Ecto neural progenitor cell (in vitro differentiated cells): ENCODE results near the gene POMT2.
A peak's percentile ranks its signal among the peaks of the same experiment; 100 is the strongest.
"Not testable (repeated sequence)": the region's sequence is repeated elsewhere in the genome, so short reads cannot be mapped to it uniquely, and the experiment has no call there.

Experiments
- DNase-seq: peaks from one replicate; pipeline ENCODE4 v3.0.0-alpha.2; 2018; ENCODE audit warnings: low spot score

Gene POMT2

GRCh38 chr14:77324289-77324688 lies 3.6 kb upstream of the POMT2 start:
- DNase-seq = no peak

GRCh38 chr14:77323571-77323970 lies 2.9 kb upstream of the POMT2 start:
- DNase-seq = no peak

- DNase-seq = no peak
Measured at GRCh38 chr14:77322951-77323350, 2.3 kb upstream of the POMT2 start.

- DNase-seq = no peak
Measured at GRCh38 chr14:77322250-77322902, 1.7 kb upstream of the POMT2 start.

- no peak for DNase-seq
Measured at GRCh38 chr14:77319422-77319821, 1.3 kb downstream of the POMT2 start.

- not testable (repeated sequence) for DNase-seq
Measured at GRCh38 chr14:77318756-77319155, 1.9 kb downstream of the POMT2 start.

GRCh38 chr14:77318006-77318553 lies 2.6 kb downstream of the POMT2 start:
- no peak for DNase-seq

GRCh38 chr14:77316872-77317301 lies 3.8 kb downstream of the POMT2 start:
- DNase-seq = no peak

GRCh38 chr14:77316195-77316505 lies 4.5 kb downstream of the POMT2 start:
- no peak for DNase-seq

- DNase-seq = no peak
Measured at GRCh38 chr14:77314539-77315457, 5.9 kb downstream of the POMT2 start.

GRCh38 chr14:77314043-77314442 lies 6.6 kb downstream of the POMT2 start:
- DNase-seq = no peak

GRCh38 chr14:77313371-77313770 lies 7.3 kb downstream of the POMT2 start:
- DNase-seq = no peak

GRCh38 chr14:77311217-77311616 lies 9.5 kb downstream of the POMT2 start:
- no peak for DNase-seq

GRCh38 chr14:77310026-77310425 lies 10.7 kb downstream of the POMT2 start:
- DNase-seq = no peak

GRCh38 chr14:77309131-77309530 lies 11.6 kb downstream of the POMT2 start:
- no peak for DNase-seq

GRCh38 chr14:77306851-77307496 lies 13.7 kb downstream of the POMT2 start:
- no peak for DNase-seq

GRCh38 chr14:77306416-77306815 lies 14.3 kb downstream of the POMT2 start:
- no peak for DNase-seq

GRCh38 chr14:77305696-77306095 lies 15.0 kb downstream of the POMT2 start:
- DNase-seq = no peak

- DNase-seq = no peak
Measured at GRCh38 chr14:77303417-77304156, 17.1 kb downstream of the POMT2 start.

GRCh38 chr14:77302926-77303325 lies 17.8 kb downstream of the POMT2 start:
- no peak for DNase-seq

GRCh38 chr14:77301103-77301502 lies 19.6 kb downstream of the POMT2 start:
- DNase-seq = peak; percentile 80

GRCh38 chr14:77299771-77300170 lies 20.9 kb downstream of the POMT2 start:
- no peak for DNase-seq
